PC-9 (cell line): ENCODE measurements around the gene DHX30.

Source experiments
- EZH2 ChIP-seq: fragments of 200-600 bp; sonication (generic); IDR thresholded peaks from 2 replicates; pipeline ENCODE4 v1.8.0; 2017; ENCODE audit warnings: antibody characterized with exemption, low read depth
- TF ChIP-seq, protein P1 (sequence below): fragments of 200-600 bp; sonication (generic); conservative IDR thresholded peaks from 2 replicates; pipeline ENCODE4 v1.6.1; 2017; ENCODE audit warnings: mixed run types, antibody characterized with exemption, mild to moderate bottlenecking, moderate library complexity

GRCh38 chr3:47802734-47803479 lies at the start of gene DHX30:
- TF ChIP-seq, protein P1, sequence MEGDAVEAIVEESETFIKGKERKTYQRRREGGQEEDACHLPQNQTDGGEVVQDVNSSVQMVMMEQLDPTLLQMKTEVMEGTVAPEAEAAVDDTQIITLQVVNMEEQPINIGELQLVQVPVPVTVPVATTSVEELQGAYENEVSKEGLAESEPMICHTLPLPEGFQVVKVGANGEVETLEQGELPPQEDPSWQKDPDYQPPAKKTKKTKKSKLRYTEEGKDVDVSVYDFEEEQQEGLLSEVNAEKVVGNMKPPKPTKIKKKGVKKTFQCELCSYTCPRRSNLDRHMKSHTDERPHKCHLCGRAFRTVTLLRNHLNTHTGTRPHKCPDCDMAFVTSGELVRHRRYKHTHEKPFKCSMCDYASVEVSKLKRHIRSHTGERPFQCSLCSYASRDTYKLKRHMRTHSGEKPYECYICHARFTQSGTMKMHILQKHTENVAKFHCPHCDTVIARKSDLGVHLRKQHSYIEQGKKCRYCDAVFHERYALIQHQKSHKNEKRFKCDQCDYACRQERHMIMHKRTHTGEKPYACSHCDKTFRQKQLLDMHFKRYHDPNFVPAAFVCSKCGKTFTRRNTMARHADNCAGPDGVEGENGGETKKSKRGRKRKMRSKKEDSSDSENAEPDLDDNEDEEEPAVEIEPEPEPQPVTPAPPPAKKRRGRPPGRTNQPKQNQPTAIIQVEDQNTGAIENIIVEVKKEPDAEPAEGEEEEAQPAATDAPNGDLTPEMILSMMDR, result no peak
- TF ChIP-seq EZH2, result no peak
